Measurements from ENCODE around the gene CCND1. TPM values are rescaled to one million over a fixed set of nuclear protein-coding genes. Genes with fewer than 3 reads are reported as not detected.

Gene CCND1
- total and polyA plus RNA-seq, 9 of the 15 experiments (the other 6 are each of a cell fraction or from before 2014, with no cell fraction given): 0.04 to 23.3 (median 3.8) TPM

- H4K20me1 ChIP-seq (replicated peaks; ENCODE audit: control insufficient read depth, insufficient read depth, low read length): no peaks in the 10 kb centered on the region; the same call in none of the 2 replicates
- FAIRE-seq (no peak), ATAC-seq (no peak), DNase-seq (ENCODE audit: extremely low read depth in 1 of 4, low spot score in 3 of 4) (no peak)
- no peaks in the 10 kb centered on the region for H3K9me3 ChIP-seq (replicated peaks; ENCODE audit: control insufficient read depth, insufficient read depth, low read depth, low read length)
- no peaks in the 10 kb centered on the region for H3K9me1 ChIP-seq (ENCODE audit: control insufficient read depth, insufficient read depth, low read length)
- H3K4me2 ChIP-seq (ENCODE audit: insufficient read depth, low read length): no peak overlapping the region
- H3K4me3 ChIP-seq: no peak overlapping the region
- BruUV-seq (replicated peaks): no TSS peak
- no peaks in the 10 kb centered on the region for H3K36me3 ChIP-seq (ENCODE audit: control insufficient read depth, insufficient read depth, low read length)
- peaks cover 3 to 51% of the 10 kb centered on the region in 2 experiments; a peak in 4 of 5 replicates for H3K4me1 ChIP-seq (replicated peaks in 1 of 2; ENCODE audit: control insufficient read depth in 2 of 2, insufficient read depth in 2 of 2, low read length in 2 of 2)
- POLR2A ChIA-PET: no interaction called here
- no peak overlapping the region for H3K27ac ChIP-seq (ENCODE audit: extremely low read depth, low read depth, low read length)
- H3K9ac ChIP-seq (ENCODE audit: insufficient read depth in 1 of 2, low read depth in 2 of 2, low read length in 2 of 2): peak overlapping the region in 1 of 2 experiments; percentile 35; a peak in 1 of 4 replicates
- TF ChIP-seq CAMTA2 (CRISPR knock-in tag; conservative IDR thresholded peaks at IDR 0.05) (no peak), MAFF (IDR thresholded peaks at IDR 0.05; ENCODE audit: low read length) (no peak), ZNF174 (CRISPR knock-in tag; IDR thresholded peaks at IDR 0.05) (no peak), ATF7 (IDR thresholded peaks at IDR 0.05) (no peak), ID3 (CRISPR knock-in tag; IDR thresholded peaks at IDR 0.05) (no peak), ID3 (tag; IDR thresholded peaks at IDR 0.05) (no peak), ZBED1 (IDR thresholded peaks at IDR 0.05) (no peak), POLR2G (IDR thresholded peaks at IDR 0.05; ENCODE audit: low read depth, low read length) (0 out of 2 replicates have a peak, but pooled peaks have one; percentile 22), SNAPC5 (CRISPR knock-in tag; IDR thresholded peaks at IDR 0.05) (no peak)
- no peaks in the 10 kb centered on the region for H3K27me3 ChIP-seq (ENCODE audit: control insufficient read depth in 2 of 2, insufficient read depth in 2 of 2, low read length in 2 of 2)
- in situ Hi-C loops (cut with MboI) (no loop called here), intact Hi-C loops (cut with micrococcal nuclease) (loop anchor here (10.0 kb wide), 3 partner anchors 414 to 1014 kb away; no protein-coding TSS in a partner anchor)
- 70% methylated on average over 34 of the region's 37 CpGs for WGBS (ENCODE audit: insufficient coverage, low coverage, missing lambda C conversion rate)
- H2AFZ ChIP-seq (ENCODE audit: low read depth, low read length): no peak overlapping the region
- no peaks in the 10 kb centered on the region for H3K79me2 ChIP-seq (ENCODE audit: control insufficient read depth, insufficient read depth, low read length)
- CTCF ChIA-PET (ENCODE audit: low intra/inter-chr PET ratio): no interaction called here
Measured at GRCh38 chr11:69648679-69649575, 8.0 kb downstream of the CCND1 start.
